ENCODE measurements around the gene MFNG. TPM values are rescaled to one million over a fixed set of nuclear protein-coding genes. Genes with fewer than 3 reads are reported as not detected.

The MFNG gene
- polyA plus RNA-seq, 1 donor from 2014 or later, result 0.17 TPM

- H3K9ac ChIP-seq (ENCODE audit: low read length), result no peak overlapping the region
- no peak overlapping the region for H3K27ac ChIP-seq (ENCODE audit: low read length)
- H4K20me1 ChIP-seq (ENCODE audit: insufficient read depth), result no peaks in the 10 kb centered on the region
- H2AFZ ChIP-seq (ENCODE audit: low read depth, low read length), result no peak overlapping the region
- no peaks in the 10 kb centered on the region for H3K27me3 ChIP-seq (ENCODE audit: insufficient read depth, low read depth, low read length)
- no peaks in the 10 kb centered on the region for H3K9me2 ChIP-seq (ENCODE audit: insufficient read depth, low read length)
- TF ChIP-seq REST (IDR thresholded peaks at IDR 0.05; ENCODE audit: borderline replicate concordance), result no peak
- no peak for TF ChIP-seq SMC3 (conservative IDR thresholded peaks at IDR 0.05; ENCODE audit: poor library complexity)
- no peak for TF ChIP-seq TAF1 (IDR thresholded peaks at IDR 0.05; ENCODE audit: low read depth)
- no peak for TF ChIP-seq EZH2 (IDR thresholded peaks at IDR 0.05; ENCODE audit: borderline replicate concordance, insufficient read depth, low read length, poor library complexity, severe bottlenecking)
- no peak for TF ChIP-seq POLR2AphosphoS5 (IDR thresholded peaks at IDR 0.05)
- TF ChIP-seq CTCF (IDR thresholded peaks at IDR 0.05; ENCODE audit: poor library complexity, severe bottlenecking), result no peak
- TF ChIP-seq MXI1 (conservative IDR thresholded peaks at IDR 0.05; ENCODE audit: poor library complexity, severe bottlenecking), result no peak
- H3K9me3 ChIP-seq (ENCODE audit: low read length), result no peaks in the 10 kb centered on the region
- H3K79me2 ChIP-seq (replicated peaks; ENCODE audit: insufficient read depth, low read length), result no peaks in the 10 kb centered on the region
- no peak overlapping the region for H3K4me2 ChIP-seq (ENCODE audit: low read length)
- H3F3A ChIP-seq (ENCODE audit: insufficient read depth, low read length, poor library complexity, severe bottlenecking), result no peaks in the 10 kb centered on the region
- no peak overlapping the region for H3K4me3 ChIP-seq (ENCODE audit: low read length)
- H3K36me3 ChIP-seq (ENCODE audit: insufficient read depth, low read length), result no peaks in the 10 kb centered on the region
Observed at GRCh38 chr22:37451218-37451617, 35.0 kb downstream of the MFNG start.

GRCh38 chr22:37449331-37450001, 36.7 kb downstream of the MFNG start:
- Histone ChIP-seq H3K9ac (ENCODE audit: low read length) (no peak overlapping the region), H3K4me3 (ENCODE audit: low read length) (no peak overlapping the region), H3K79me2 (replicated peaks; ENCODE audit: insufficient read depth, low read length) (no peaks in the 10 kb centered on the region), H3K9me3 (ENCODE audit: low read length) (no peaks in the 10 kb centered on the region), H4K20me1 (ENCODE audit: insufficient read depth) (no peaks in the 10 kb centered on the region), H3F3A (ENCODE audit: insufficient read depth, low read length, poor library complexity, severe bottlenecking) (no peaks in the 10 kb centered on the region), H3K4me2 (ENCODE audit: low read length) (no peak overlapping the region), H2AFZ (ENCODE audit: low read depth, low read length) (no peak overlapping the region), H3K36me3 (ENCODE audit: insufficient read depth, low read length) (no peaks in the 10 kb centered on the region), H3K9me2 (ENCODE audit: insufficient read depth, low read length) (no peaks in the 10 kb centered on the region), H3K27ac (ENCODE audit: low read length) (no peak overlapping the region), H3K27me3 (ENCODE audit: insufficient read depth, low read depth, low read length) (no peaks in the 10 kb centered on the region)
- no peak for TF ChIP-seq EZH2 (IDR thresholded peaks at IDR 0.05; ENCODE audit: borderline replicate concordance, insufficient read depth, low read length, poor library complexity, severe bottlenecking)
- TF ChIP-seq EP300 (conservative IDR thresholded peaks at IDR 0.05; ENCODE audit: poor library complexity, severe bottlenecking), result no peak
- TF ChIP-seq RAD21 (conservative IDR thresholded peaks at IDR 0.05), result no peak
- TF ChIP-seq POLR2AphosphoS5 (IDR thresholded peaks at IDR 0.05), result no peak
- no peak for TF ChIP-seq CTCF (IDR thresholded peaks at IDR 0.05; ENCODE audit: poor library complexity, severe bottlenecking)
- no peak for TF ChIP-seq SMC3 (conservative IDR thresholded peaks at IDR 0.05; ENCODE audit: poor library complexity)
- no peak for TF ChIP-seq REST (IDR thresholded peaks at IDR 0.05; ENCODE audit: borderline replicate concordance)
- no peak for TF ChIP-seq MXI1 (conservative IDR thresholded peaks at IDR 0.05; ENCODE audit: poor library complexity, severe bottlenecking)
- no peak for TF ChIP-seq TAF1 (IDR thresholded peaks at IDR 0.05; ENCODE audit: low read depth)

All from neural cell (in vitro differentiated cells).